Endothelial cell of umbilical vein (primary cell): ENCODE data around the gene TPST1. TPM values are rescaled to one million over a fixed set of nuclear protein-coding genes. Genes with fewer than 3 reads are reported as not detected.
"Not testable (repeated sequence)": the region's sequence is repeated elsewhere in the genome, so short reads cannot be mapped to it uniquely, and the experiment has no call there.

ENCODE experiments used
- BruUV-seq: library from RNA; stranded (reverse); fragments of 400-500 nt; replicated peaks from 2 replicates; lab custom pipeline; 2021; lab: Mats Ljungman, UMichigan
- CTCF ChIA-PET: fragments of 300-600, 350-600 bp; sonication (Branson Sonifier 250); formaldehyde crosslinking; loops from one replicate; lab custom pipeline; 2021; ENCODE audit warnings: antibody characterized with exemption, inconsistent platforms; lab: Charles Lee
- POLR2A ChIA-PET: fragments of 300-600, 350-600 bp; sonication (Branson Sonifier 250); formaldehyde crosslinking; loops from one replicate; lab custom pipeline; 2021; ENCODE audit warnings: antibody characterized with exemption, inconsistent platforms; lab: Charles Lee
- DNase-seq: peaks from one replicate; pipeline ENCODE4 v3.0.0-alpha.2; 2011; ENCODE audit warnings: low read depth, low spot score
- FAIRE-seq: peaks from 2 replicates; lab custom pipeline; 2011; peaks lifted over from hg19 to GRCh38; lab: Jason Lieb, UNC
- H2AFZ ChIP-seq: 2 replicates; pipeline ENCODE4 v1.6.0; 2012; ENCODE audit warnings: low read depth, low read length, control low read depth, inconsistent platforms
- H3K27ac ChIP-seq: 2 replicates; pipeline ENCODE4 v1.5.1; 2011; ENCODE audit warnings: low read depth, mild to moderate bottlenecking, control low read depth, low read length, moderate library complexity; ENCODE audit not compliant: insufficient read depth
- H3K27me3 ChIP-seq, 2 experiments: 2 replicates each; pipeline versions ENCODE4 v1.6.0 to v1.6.1; 2011; ENCODE audit warnings: low read length in 2 of 2, mixed read lengths in 1 of 2; ENCODE audit not compliant: control insufficient read depth in 2 of 2, insufficient read depth in 2 of 2
- H3K36me3 ChIP-seq, 2 experiments: 2 replicates in 1 of 2; 3 replicates in 1 of 2; pipeline ENCODE4 v1.5.1; 2011; ENCODE audit warnings: low read length in 2 of 2, mild to moderate bottlenecking in 1 of 2, moderate library complexity in 1 of 2; ENCODE audit not compliant: control insufficient read depth in 2 of 2, insufficient read depth in 2 of 2; ENCODE audit errors: extremely low read depth in 1 of 2
- H3K4me1 ChIP-seq: 3 replicates; pipeline ENCODE4 v1.5.1; 2011; ENCODE audit warnings: mild to moderate bottlenecking, low read length; ENCODE audit not compliant: control insufficient read depth, insufficient read depth; ENCODE audit errors: extremely low read depth
- H3K4me2 ChIP-seq: 2 replicates; pipeline ENCODE4 v1.6.1; 2011; ENCODE audit warnings: low read length, control low read depth, mixed read lengths; ENCODE audit not compliant: insufficient read depth
- H3K4me3 ChIP-seq, 3 experiments: fragments of 200-600 bp in 1 of 3; sonication (generic), shearing (Covaris generic) in 1 of 3; replicated peaks in 1 of 3; 2 replicates each; pipeline ENCODE4 v1.5.1; 2011 to 2016; ENCODE audit warnings: control low read depth in 3 of 3, low read length in 3 of 3, mild to moderate bottlenecking in 2 of 3, inconsistent platforms in 1 of 3, low read depth in 1 of 3, moderate library complexity in 1 of 3; ENCODE audit not compliant: insufficient read depth in 1 of 3
- H3K79me2 ChIP-seq: 2 replicates; pipeline ENCODE4 v1.6.0; 2012; ENCODE audit warnings: low read length, inconsistent platforms; ENCODE audit not compliant: control insufficient read depth, insufficient read depth
- H3K9ac ChIP-seq: replicated peaks from 2 replicates; pipeline ENCODE3; 2011; ENCODE audit warnings: low read length, control low read depth; ENCODE audit not compliant: insufficient read depth; ENCODE audit errors: extremely low read depth
- H3K9me1 ChIP-seq: replicated peaks from 3 replicates; pipeline ENCODE4 v1.6.0; 2011; ENCODE audit warnings: mild to moderate bottlenecking, low read length; ENCODE audit not compliant: control insufficient read depth, insufficient read depth; ENCODE audit errors: extremely low read depth
- H3K9me3 ChIP-seq: replicated peaks from 2 replicates; pipeline ENCODE4 v1.5.1; 2012; ENCODE audit warnings: low read length, inconsistent platforms; ENCODE audit not compliant: control insufficient read depth, insufficient read depth
- H4K20me1 ChIP-seq: replicated peaks from 2 replicates; pipeline ENCODE3; 2011; ENCODE audit warnings: mild to moderate bottlenecking, low read length; ENCODE audit not compliant: control insufficient read depth, insufficient read depth; ENCODE audit errors: extremely low read depth
- CTCF ChIP-seq, 2 donors: IDR thresholded peaks; 1 replicate in 1 of 2; 2 replicates in 1 of 2; pipeline ENCODE4 v1.5.1; 2011; ENCODE audit warnings: low read length in 2 of 2, mild to moderate bottlenecking in 2 of 2, moderate library complexity in 2 of 2, control low read depth in 1 of 2, inconsistent platforms in 1 of 2, low read depth in 1 of 2; ENCODE audit not compliant: insufficient read depth in 1 of 2; ENCODE audit errors: extremely low read depth in 1 of 2
- EZH2 ChIP-seq: IDR thresholded peaks from 2 replicates; pipeline ENCODE4 v1.6.1; 2012; ENCODE audit warnings: borderline replicate concordance, low read depth, mild to moderate bottlenecking, moderate library complexity, low read length, inconsistent platforms; ENCODE audit not compliant: severe bottlenecking
- FOS ChIP-seq: IDR thresholded peaks from 2 replicates; pipeline ENCODE4 v1.6.1; 2011; ENCODE audit warnings: mild to moderate bottlenecking, low read length, moderate library complexity, borderline replicate concordance; ENCODE audit not compliant: insufficient read depth
- GATA2 ChIP-seq: IDR thresholded peaks from 2 replicates; pipeline ENCODE4 v1.7.0; 2011; ENCODE audit warnings: low read depth, mild to moderate bottlenecking, moderate library complexity, mixed read lengths, low read length; ENCODE audit not compliant: insufficient read length, insufficient read depth
- JUN ChIP-seq: IDR thresholded peaks from 2 replicates; pipeline ENCODE4 v1.6.1; 2011; ENCODE audit warnings: borderline replicate concordance, low read depth; ENCODE audit not compliant: insufficient read length, insufficient read depth
- MAX ChIP-seq: IDR thresholded peaks from 2 replicates; pipeline ENCODE4 v1.6.1; 2011; ENCODE audit not compliant: insufficient read depth, insufficient read length
- MYC ChIP-seq: IDR thresholded peaks from one replicate; pipeline ENCODE4 v1.6.1; 2011; ENCODE audit warnings: mild to moderate bottlenecking, low read depth, low read length
- POLR2A ChIP-seq: IDR thresholded peaks from 2 replicates; pipeline ENCODE4 v1.6.1; 2012; ENCODE audit warnings: low read depth, mild to moderate bottlenecking, control low read depth, low read length
- POLR2AphosphoS5 ChIP-seq: IDR thresholded peaks from 2 replicates; pipeline ENCODE4 v1.6.1; 2012; ENCODE audit warnings: low read depth, mild to moderate bottlenecking, control low read depth, low read length, moderate library complexity; ENCODE audit not compliant: insufficient read depth
- dilution Hi-C: fragments of 300-500 bp; cut with MboI; formaldehyde crosslinking; loops from one replicate; pipeline ENCODE4 v1.15.0; 2019; ENCODE audit warnings: low sequenced_read_pairs; ENCODE audit not compliant: extremely low pct_ligation_motif_present
- intact Hi-C: fragments of 100-400 bp; cut with micrococcal nuclease; formaldehyde crosslinking; loops from one replicate; pipeline ENCODE4 v1.10.0; 2022
- polyA plus RNA-seq, 4 experiments: library from polyadenylated mRNA; depleted of rRNA in 3 of 4; stranded (reverse) in 3 of 4; unstranded in 1 of 4; fragments of >200 nt; gene quantifications; 2 replicates each; pipeline versions ENCODE4 v1.2.1 to v1.2.3, GENCODE V29; 2011 to 2012; ENCODE audit warnings: missing spikeins in 1 of 4
- total RNA-seq: library from RNA; stranded (reverse); gene quantifications from 2 replicates; pipeline ENCODE4 v1.2.3, GENCODE V29; 2021

The TPST1 gene
- total and polyA plus RNA-seq, 2 donors (not counting 3 experiments of a cell fraction or from before 2014, with no cell fraction given), result 18.7 to 21.0 TPM

DNA sequence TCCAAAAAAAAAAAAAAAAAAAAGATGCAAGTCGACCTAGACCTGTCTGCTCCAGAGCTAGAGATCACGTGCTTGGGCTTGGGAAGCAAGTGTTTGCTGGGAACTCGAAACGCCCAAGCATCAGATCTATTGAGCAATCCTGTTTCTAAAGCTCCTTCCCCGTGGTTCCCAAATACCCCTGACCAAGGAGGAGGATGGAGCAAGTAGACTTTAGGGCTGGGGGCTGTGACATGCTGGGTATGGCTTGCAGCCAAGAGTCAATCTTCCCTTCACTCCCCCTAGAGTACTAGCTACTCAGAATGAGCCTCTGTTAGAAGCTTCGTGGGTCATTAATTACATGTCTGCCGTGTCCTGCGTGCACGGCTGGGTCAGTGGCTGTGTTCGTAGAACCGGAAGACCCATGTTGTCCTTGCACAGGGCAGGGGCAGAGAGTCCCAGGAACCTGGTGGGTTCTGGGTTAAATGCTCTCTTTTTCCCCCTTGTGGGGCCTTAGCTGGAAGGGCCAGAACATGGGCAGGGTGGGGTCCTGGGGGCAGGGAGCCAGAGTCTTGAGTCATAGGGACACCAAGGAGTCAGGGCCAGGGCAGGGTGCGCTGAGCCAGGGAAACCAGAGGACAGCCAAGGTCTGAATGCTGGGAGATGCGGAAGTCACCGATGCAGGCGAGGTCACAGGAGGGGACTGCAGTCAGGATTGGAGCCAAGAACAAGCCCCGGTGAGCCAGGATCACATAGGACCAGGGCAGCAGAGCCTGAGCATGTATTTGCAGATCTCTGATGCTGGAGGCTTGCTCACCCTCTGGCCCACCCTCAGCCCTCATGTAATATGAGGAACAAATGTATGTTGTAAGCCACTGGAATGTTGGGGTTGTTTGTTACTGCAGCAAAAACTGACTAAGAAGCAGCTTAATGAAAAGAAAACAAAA lies 34.6 kb upstream of the TPST1 start:
- dilution Hi-C loops, result no loop called here
- no peak overlapping the region for H2AFZ ChIP-seq
- no peak overlapping the region for H3K27ac ChIP-seq
- POLR2A ChIA-PET, result no interaction called here
- no peaks in the 10 kb centered on the region for H4K20me1 ChIP-seq
- intact Hi-C loops, result no loop called here
- FAIRE-seq (no peak), DNase-seq (no peak)
- TF ChIP-seq GATA2 (no peak), JUN (no peak), POLR2AphosphoS5 (no peak), EZH2 (no peak), FOS (no peak), MYC (no peak), POLR2A (no peak), CTCF (IDR thresholded peaks at IDR 0.05; ENCODE audit: extremely low read depth in 1 of 2, insufficient read depth in 1 of 2, low read depth in 1 of 2, low read length in 2 of 2) (no peak), MAX (no peak)
- no TSS peak for BruUV-seq
- no peaks in the 10 kb centered on the region for H3K79me2 ChIP-seq
- no peak overlapping the region for H3K4me3 ChIP-seq
- no peak overlapping the region for H3K9ac ChIP-seq
- no peaks in the 10 kb centered on the region for H3K36me3 ChIP-seq
- CTCF ChIA-PET, result interaction anchor here (0.5 to 2.2 kb wide), 3 partner anchors 10 to 26 kb away, joined by 3 to 6 read pairs (median 4); no protein-coding TSS in a partner anchor
- H3K4me2 ChIP-seq, result no peak overlapping the region
- H3K27me3 ChIP-seq, result no peaks in the 10 kb centered on the region
- H3K9me1 ChIP-seq, result no peaks in the 10 kb centered on the region
- H3K4me1 ChIP-seq, result no peaks in the 10 kb centered on the region
- H3K9me3 ChIP-seq, result no peaks in the 10 kb centered on the region

GRCh38 chr7:66172536-66173401 lies 32.4 kb upstream of the TPST1 start:
- BruUV-seq, H3K9me1 ChIP-seq, H3K27me3 ChIP-seq, H3K4me3 ChIP-seq, dilution Hi-C loops, H4K20me1 ChIP-seq, H3K4me1 ChIP-seq, H3K4me2 ChIP-seq, H3K36me3 ChIP-seq, H2AFZ ChIP-seq, CTCF ChIA-PET, H3K9me3 ChIP-seq, H3K79me2 ChIP-seq, H3K9ac ChIP-seq, intact Hi-C loops, DNase-seq, POLR2A ChIA-PET, H3K27ac ChIP-seq, FAIRE-seq: not testable (repeated sequence)
